ENCODE results near the gene TBCD.
"Not testable (repeated sequence)": the region's sequence is repeated elsewhere in the genome, so short reads cannot be mapped to it uniquely, and the experiment has no call there.

TBCD gene

DNA sequence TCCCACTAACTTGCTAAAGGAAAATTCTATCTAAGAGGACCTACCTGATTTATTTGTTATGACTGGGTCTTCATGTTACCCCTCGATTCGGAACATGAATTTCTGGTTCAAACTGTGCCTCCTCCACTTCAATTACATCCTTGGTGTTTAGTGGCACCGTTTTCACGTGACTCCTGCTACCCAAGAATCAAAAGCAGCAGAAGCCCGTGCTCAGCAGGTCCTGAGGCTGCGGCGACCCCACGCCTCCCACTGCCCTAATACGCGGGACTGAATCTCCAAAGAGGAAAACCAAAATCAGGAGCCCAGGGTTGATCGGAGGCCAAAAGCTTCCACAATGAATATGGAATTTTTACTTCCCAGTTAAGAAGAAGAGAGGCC, 233.6 kb downstream of the TBCD start:
- in situ Hi-C loops (cut with HindIII; ENCODE audit: low sequenced_read_pairs) = no loop called here

DNA sequence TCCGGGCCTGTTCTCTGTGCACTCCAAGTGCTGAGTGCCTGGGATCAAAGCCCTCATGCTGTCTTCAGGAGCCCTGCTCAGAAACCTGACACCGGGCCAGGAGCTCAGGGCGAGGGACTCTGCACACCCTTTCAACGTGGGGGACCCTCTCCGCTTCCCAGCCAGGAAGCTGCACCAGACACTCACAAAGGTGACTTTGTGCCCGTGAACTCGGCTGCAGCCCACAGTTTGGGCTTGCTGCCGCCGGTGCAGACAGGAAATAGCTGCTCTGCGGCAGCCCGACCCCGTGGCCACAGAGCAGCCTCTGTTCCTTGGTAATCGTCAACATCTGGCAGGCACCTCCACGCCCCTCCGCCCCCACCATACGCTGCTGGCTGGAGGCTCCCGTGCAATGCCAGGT, 234.1 kb downstream of the TBCD start:
- in situ Hi-C loops (cut with HindIII; ENCODE audit: low sequenced_read_pairs) = no loop called here

DNA sequence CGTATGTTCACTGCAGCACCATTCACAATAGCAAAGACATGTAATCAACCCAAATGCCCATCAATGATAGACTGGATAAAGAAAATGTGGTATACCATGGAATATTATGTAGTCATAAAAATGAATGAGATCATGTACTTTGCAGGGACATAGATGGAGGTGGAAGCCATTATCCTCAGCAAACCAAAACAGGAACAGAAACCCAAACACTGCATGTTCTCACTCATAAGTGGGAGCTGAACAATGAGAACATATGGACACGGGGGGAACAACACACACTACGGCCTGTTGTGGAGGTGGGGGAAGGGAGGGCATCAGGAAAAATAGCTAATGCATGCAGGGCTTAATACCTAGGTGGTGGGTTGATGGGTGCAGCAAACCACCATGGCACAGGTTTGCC, 237.2 kb downstream of the TBCD start:
- in situ Hi-C loops (cut with HindIII; ENCODE audit: low sequenced_read_pairs) = not testable (repeated sequence)

DNA sequence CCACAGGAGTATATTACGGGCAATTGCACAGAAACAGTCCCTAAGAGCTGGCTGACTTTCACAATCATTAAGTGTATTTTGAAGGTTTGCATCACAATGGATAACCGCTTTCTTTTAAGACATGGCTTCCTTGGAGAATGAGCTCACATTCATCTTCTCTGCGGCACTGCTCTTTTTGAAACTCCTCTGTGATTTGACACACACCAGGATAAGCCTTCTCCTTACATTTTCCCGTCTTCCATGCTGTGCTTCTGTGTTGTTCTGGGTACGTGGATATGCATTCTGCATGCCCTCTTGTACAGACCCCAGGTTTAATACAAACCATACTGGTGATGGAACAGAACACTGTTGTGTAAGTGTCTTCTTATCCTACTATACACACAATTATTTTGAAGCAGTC, 238.0 kb downstream of the TBCD start:
- in situ Hi-C loops (cut with HindIII; ENCODE audit: low sequenced_read_pairs) = no loop called here

DNA sequence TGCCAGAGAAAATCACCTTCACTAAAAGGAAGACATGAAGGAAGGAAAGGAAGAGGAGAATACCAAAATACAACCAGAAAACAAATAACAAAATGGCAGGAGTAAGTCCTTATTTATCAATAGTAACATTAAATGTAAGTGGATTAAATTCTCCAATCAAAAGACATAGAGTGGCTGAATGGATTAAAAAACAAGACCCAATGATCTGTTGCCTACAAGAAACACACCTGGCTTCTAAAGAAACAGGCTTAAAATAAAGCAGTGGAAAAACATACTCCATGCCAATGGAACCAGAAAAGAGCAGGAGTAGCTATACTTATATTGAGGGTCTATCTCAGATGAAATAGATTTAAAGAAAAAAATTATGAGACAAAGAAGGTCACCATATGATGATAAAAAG, 241.1 kb downstream of the TBCD start:
- in situ Hi-C loops (cut with HindIII; ENCODE audit: low sequenced_read_pairs) = no loop called here

Measured in DLD1 (cell line).